ENCODE data around the gene PKLR. TPM values are rescaled to one million over a fixed set of nuclear protein-coding genes. Genes with fewer than 3 reads are reported as not detected.
A peak's percentile ranks its signal among the peaks of the same experiment; 100 is the strongest.

Gene PKLR
- total and polyA plus RNA-seq, 2 donors (not counting 3 experiments of a cell fraction or from before 2014, with no cell fraction given) = not detected

GRCh38 chr1:155245163-155245524, 56.1 kb downstream of the PKLR start:
- peak overlapping the region; percentile 77 for H2AFZ ChIP-seq (ENCODE audit: low read depth, low read length)
- H3K79me2 ChIP-seq (ENCODE audit: control insufficient read depth, insufficient read depth, low read length) = peaks cover 7% of the 10 kb centered on the region
- no peak for FAIRE-seq
- ChIA-PET POLR2A (no interaction called here), CTCF (interaction anchor here (2.1 kb wide), 1 partner anchor 38 kb away, joined by 17 read pairs; no protein-coding TSS in a partner anchor)
- no peaks in the 10 kb centered on the region for H3K27me3 ChIP-seq (ENCODE audit: control insufficient read depth in 2 of 2, insufficient read depth in 2 of 2, low read length in 2 of 2)
- dilution Hi-C loops (cut with MboI; ENCODE audit: extremely low pct_ligation_motif_present, low sequenced_read_pairs) (no loop called here), intact Hi-C loops (cut with micrococcal nuclease) (no loop called here)
- peaks cover 3 to 14% of the 10 kb centered on the region in 2 experiments for H3K36me3 ChIP-seq (ENCODE audit: control insufficient read depth in 2 of 2, extremely low read depth in 1 of 2, insufficient read depth in 2 of 2, low read length in 2 of 2)
- no peaks in the 10 kb centered on the region for H3K9me3 ChIP-seq (replicated peaks; ENCODE audit: control insufficient read depth, insufficient read depth, low read length)
- TF ChIP-seq EZH2 (IDR thresholded peaks at IDR 0.05; ENCODE audit: borderline replicate concordance, low read depth, low read length, severe bottlenecking) (no peak), MYC (IDR thresholded peaks at IDR 0.05; ENCODE audit: low read depth, low read length) (no peak), POLR2AphosphoS5 (IDR thresholded peaks at IDR 0.05; ENCODE audit: insufficient read depth, low read depth, low read length) (no peak), JUN (IDR thresholded peaks at IDR 0.05; ENCODE audit: borderline replicate concordance, insufficient read depth, insufficient read length, low read depth) (no peak), MAX (IDR thresholded peaks at IDR 0.05; ENCODE audit: insufficient read depth, insufficient read length) (no peak), CTCF (IDR thresholded peaks at IDR 0.05; ENCODE audit: extremely low read depth in 1 of 2, insufficient read depth in 1 of 2, low read depth in 1 of 2, low read length in 2 of 2) (no peak), POLR2A (IDR thresholded peaks at IDR 0.05; ENCODE audit: low read depth, low read length) (no peak), FOS (IDR thresholded peaks at IDR 0.05; ENCODE audit: borderline replicate concordance, insufficient read depth, low read length) (no peak), GATA2 (IDR thresholded peaks at IDR 0.05; ENCODE audit: insufficient read depth, insufficient read length, low read depth, low read length) (no peak)
- peak overlapping the region; percentile 41 for H3K27ac ChIP-seq (ENCODE audit: insufficient read depth, low read depth, low read length)
- peaks cover 16% of the 10 kb centered on the region for H3K4me1 ChIP-seq (ENCODE audit: control insufficient read depth, extremely low read depth, insufficient read depth, low read length)
- H3K9me1 ChIP-seq (replicated peaks; ENCODE audit: control insufficient read depth, extremely low read depth, insufficient read depth, low read length) = no peaks in the 10 kb centered on the region
- H3K9ac ChIP-seq (replicated peaks; ENCODE audit: extremely low read depth, insufficient read depth, low read length) = peak overlapping the region; percentile 48
- peak overlapping the region in 2 of 3 experiments; percentile 25 to 34 for H3K4me3 ChIP-seq (replicated peaks in 1 of 3; ENCODE audit: insufficient read depth in 1 of 3, low read depth in 1 of 3, low read length in 3 of 3)
- TSS peak; percentile 86 for BruUV-seq (replicated peaks)
- no peak for DNase-seq (ENCODE audit: low read depth, low spot score)
- H3K4me2 ChIP-seq (ENCODE audit: insufficient read depth, low read length) = peak overlapping the region; percentile 41
- H4K20me1 ChIP-seq (replicated peaks; ENCODE audit: control insufficient read depth, extremely low read depth, insufficient read depth, low read length) = no peaks in the 10 kb centered on the region
